ENCODE results near the gene BRIP1. TPM values are rescaled to one million over a fixed set of nuclear protein-coding genes. Genes with fewer than 3 reads are reported as not detected.
"Not testable (repeated sequence)": the region's sequence is repeated elsewhere in the genome, so short reads cannot be mapped to it uniquely, and the experiment has no call there.

BRIP1 gene
- total RNA-seq, 1 donor from 2014 or later, result 5.2 TPM

DNA sequence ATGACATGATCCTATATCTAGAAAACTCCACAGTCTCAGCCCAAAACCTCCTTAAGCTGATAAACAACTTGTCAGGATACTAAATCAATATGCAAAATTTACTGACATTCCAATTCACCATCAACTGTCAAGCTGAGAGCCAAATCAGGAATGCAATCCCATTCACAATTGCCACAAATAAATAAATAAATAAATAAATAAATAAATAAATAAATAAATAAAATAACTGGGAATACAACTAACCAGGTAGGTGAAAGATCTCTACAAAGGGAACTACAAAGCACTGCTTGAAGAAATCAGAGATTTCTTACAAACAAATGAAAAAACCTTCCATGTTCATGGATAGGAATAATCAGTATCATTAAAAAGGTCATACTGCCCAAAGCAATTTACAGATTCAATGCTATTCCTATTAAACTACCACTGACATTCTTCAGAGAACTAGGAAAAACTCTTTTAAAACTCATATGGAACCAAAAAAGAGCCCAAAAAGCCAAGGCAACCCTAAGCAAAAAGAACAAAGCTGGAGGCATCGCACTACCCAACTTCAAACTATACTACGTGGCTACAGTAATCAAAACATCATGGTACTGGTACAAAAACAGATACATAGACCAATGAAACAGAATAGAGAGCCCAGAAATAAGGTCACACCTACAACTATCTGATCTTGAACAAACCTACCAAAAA is 37.7 kb downstream of the BRIP1 start:
- no peak for DNase-seq (ENCODE audit: low read depth)
- H3K27me3 ChIP-seq (ENCODE audit: control insufficient read depth, insufficient read depth, low read length), result no peaks in the 10 kb centered on the region
- H3K4me3 ChIP-seq (ENCODE audit: low read depth, low read length), result no peak overlapping the region
- no peaks in the 10 kb centered on the region for H3K36me3 ChIP-seq (ENCODE audit: control insufficient read depth, insufficient read depth, low read length)
- no peak for TF ChIP-seq CTCF (IDR thresholded peaks at IDR 0.05; ENCODE audit: insufficient read depth, low read length, poor library complexity, severe bottlenecking)

- Histone ChIP-seq H3K4me3 (ENCODE audit: low read depth, low read length) (no peak overlapping the region), H3K27me3 (ENCODE audit: control insufficient read depth, insufficient read depth, low read length) (no peaks in the 10 kb centered on the region), H3K36me3 (ENCODE audit: control insufficient read depth, insufficient read depth, low read length) (no peaks in the 10 kb centered on the region)
- no peak for TF ChIP-seq CTCF (IDR thresholded peaks at IDR 0.05; ENCODE audit: insufficient read depth, low read length, poor library complexity, severe bottlenecking)
- DNase-seq (ENCODE audit: low read depth), result no peak
These were observed 40.7 kb downstream of the BRIP1 start for GRCh38 chr17:61822326-61823285.

DNA sequence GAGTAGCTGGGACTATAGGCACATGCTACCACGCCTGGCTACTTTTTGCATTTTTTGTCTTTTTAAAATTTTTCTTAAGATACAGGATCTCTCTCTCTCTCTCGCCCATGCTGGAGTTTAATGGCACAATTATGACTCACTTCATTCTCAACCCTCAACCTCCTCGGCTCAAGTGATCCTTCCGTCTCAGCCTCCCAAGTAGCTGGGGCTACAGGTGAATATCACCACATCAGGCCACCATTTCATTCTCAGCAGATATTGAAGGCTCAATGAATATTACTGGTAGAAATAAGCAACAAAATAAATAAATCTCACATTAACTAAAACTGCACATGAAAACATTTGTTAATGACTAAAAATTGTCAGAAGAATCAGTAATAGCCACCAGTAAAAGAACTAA is 41.7 kb downstream of the BRIP1 start:
- no peak for DNase-seq (ENCODE audit: low read depth)
- H3K4me3 ChIP-seq (ENCODE audit: low read depth, low read length), result no peak overlapping the region
- no peak for TF ChIP-seq CTCF (IDR thresholded peaks at IDR 0.05; ENCODE audit: insufficient read depth, low read length, poor library complexity, severe bottlenecking)
- H3K27me3 ChIP-seq (ENCODE audit: control insufficient read depth, insufficient read depth, low read length), result no peaks in the 10 kb centered on the region
- H3K36me3 ChIP-seq (ENCODE audit: control insufficient read depth, insufficient read depth, low read length), result no peaks in the 10 kb centered on the region

DNA sequence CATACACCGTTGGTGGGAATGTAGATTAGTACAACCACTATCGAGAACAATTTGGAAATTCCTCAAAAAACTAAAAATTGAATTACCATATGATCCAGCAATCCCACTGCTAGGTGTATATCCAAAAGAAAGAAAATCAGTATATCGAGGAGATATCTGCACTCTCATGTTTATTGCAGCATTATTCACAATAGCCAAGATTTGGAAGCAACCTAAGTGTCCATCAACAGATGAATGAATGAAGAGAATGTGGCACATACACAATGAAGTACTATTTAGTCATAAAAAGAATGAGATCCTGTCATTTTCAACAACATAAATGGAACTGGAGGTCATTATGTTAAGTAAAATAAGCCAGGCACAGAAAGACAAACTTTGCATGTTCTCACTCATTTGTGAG is 44.1 kb downstream of the BRIP1 start:
- not testable (repeated sequence) for H3K36me3 ChIP-seq (ENCODE audit: control insufficient read depth, insufficient read depth, low read length); H3K4me3 ChIP-seq (ENCODE audit: low read depth, low read length); H3K27me3 ChIP-seq (ENCODE audit: control insufficient read depth, insufficient read depth, low read length); DNase-seq (ENCODE audit: low read depth)

GRCh38 chr17:61818225-61818624 is 45.1 kb downstream of the BRIP1 start:
- Histone ChIP-seq H3K36me3 (ENCODE audit: control insufficient read depth, insufficient read depth, low read length) (no peaks in the 10 kb centered on the region), H3K4me3 (ENCODE audit: low read depth, low read length) (no peak overlapping the region), H3K27me3 (ENCODE audit: control insufficient read depth, insufficient read depth, low read length) (no peaks in the 10 kb centered on the region)
- no peak for DNase-seq (ENCODE audit: low read depth)
- TF ChIP-seq CTCF (IDR thresholded peaks at IDR 0.05; ENCODE audit: insufficient read depth, low read length, poor library complexity, severe bottlenecking), result no peak

GRCh38 chr17:61817452-61817851 is 45.9 kb downstream of the BRIP1 start:
- Histone ChIP-seq H3K27me3 (ENCODE audit: control insufficient read depth, insufficient read depth, low read length) (no peaks in the 10 kb centered on the region), H3K4me3 (ENCODE audit: low read depth, low read length) (no peak overlapping the region), H3K36me3 (ENCODE audit: control insufficient read depth, insufficient read depth, low read length) (no peaks in the 10 kb centered on the region)
- TF ChIP-seq CTCF (IDR thresholded peaks at IDR 0.05; ENCODE audit: insufficient read depth, low read length, poor library complexity, severe bottlenecking), result no peak
- DNase-seq (ENCODE audit: low read depth), result no peak
